ENCODE data around the gene FKBP1C. TPM values are rescaled to one million over a fixed set of nuclear protein-coding genes. Genes with fewer than 3 reads are reported as not detected.
"Not testable (repeated sequence)": the region's sequence is repeated elsewhere in the genome, so short reads cannot be mapped to it uniquely, and the experiment has no call there.

The FKBP1C gene
- total RNA-seq: under 1 TPM in 1 of 2 donors, not detected in 1; 0.32 TPM

DNA sequence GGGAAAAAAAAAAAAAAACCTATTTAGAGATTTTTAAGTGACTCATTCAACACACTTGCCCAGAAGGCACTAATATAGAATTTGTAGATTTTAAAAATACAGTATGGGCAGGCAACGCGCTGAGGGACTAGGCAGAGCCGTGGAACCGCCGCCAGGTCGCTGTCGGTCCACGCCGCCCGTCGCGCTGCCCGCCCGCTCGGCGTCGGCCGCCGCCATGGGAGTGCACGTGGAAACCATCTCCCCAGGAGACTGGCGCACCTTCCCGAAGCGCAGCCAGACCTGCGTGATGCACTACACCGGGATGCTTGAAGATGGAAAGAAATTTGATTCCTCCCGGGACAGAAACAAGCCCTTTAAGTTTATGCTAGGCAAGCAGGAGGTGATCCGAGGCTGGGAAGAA, at the start of gene FKBP1C:
Gene FKBP1C, plus strand, starts transcription at position 127 of the 400 bp plus-strand sequence.
- H3K4me1 ChIP-seq (replicated peaks); H3K27ac ChIP-seq; H3K27me3 ChIP-seq (replicated peaks; ENCODE audit: insufficient read depth); H3K9me3 ChIP-seq; H3K4me3 ChIP-seq; intact Hi-C loops (cut with DNase I); DNase-seq (ENCODE audit: low spot score); H3K36me3 ChIP-seq: not testable (repeated sequence)
- over 99% methylated on average over 27 of the region's 27 CpGs for WGBS

DNA sequence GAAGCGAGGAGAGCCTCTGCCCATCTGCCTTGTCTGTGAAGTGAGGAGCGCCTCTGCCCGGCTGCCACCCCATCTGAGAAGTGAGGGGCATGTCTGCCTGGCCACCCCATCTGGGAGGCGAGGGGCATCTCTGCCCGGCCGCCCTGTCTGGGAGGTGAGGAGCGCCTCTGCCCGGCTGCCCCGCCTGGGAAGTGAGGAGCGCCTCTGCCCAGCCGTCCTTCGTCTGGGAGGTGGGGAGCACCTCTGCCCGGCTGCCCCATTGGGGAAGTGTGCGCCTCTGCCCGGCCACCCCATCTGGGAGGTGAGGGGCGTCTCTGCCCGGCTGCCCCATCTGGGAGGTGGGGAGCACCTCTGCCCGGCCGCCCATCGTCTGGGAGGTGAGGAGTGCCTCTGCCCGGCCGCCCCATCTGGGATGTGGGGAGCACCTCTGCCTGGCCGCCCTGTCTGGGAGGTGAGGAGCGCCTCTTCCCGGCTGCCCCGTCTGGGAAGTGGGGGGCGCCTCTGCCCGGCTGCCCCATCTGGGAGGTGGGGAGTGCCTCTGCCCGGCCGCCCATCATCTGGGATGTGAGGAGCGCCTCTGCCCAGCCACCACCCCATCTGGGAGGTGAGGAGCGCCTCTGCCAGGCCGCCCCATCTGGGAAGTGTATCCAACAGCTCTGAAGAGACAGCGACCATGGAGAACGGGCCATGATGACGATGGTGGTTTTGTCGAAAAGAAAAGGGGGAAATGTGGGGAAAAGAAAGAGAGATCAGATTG, 47.0 kb upstream of the FKBP1C start:
- intact Hi-C loops (cut with DNase I); H3K27ac ChIP-seq; DNase-seq (ENCODE audit: low spot score); H3K27me3 ChIP-seq (replicated peaks; ENCODE audit: insufficient read depth); H3K4me1 ChIP-seq (replicated peaks); H3K36me3 ChIP-seq; H3K4me3 ChIP-seq; H3K9me3 ChIP-seq: not testable (repeated sequence)
- 79% methylated on average over 33 of the region's 37 CpGs for WGBS

DNA sequence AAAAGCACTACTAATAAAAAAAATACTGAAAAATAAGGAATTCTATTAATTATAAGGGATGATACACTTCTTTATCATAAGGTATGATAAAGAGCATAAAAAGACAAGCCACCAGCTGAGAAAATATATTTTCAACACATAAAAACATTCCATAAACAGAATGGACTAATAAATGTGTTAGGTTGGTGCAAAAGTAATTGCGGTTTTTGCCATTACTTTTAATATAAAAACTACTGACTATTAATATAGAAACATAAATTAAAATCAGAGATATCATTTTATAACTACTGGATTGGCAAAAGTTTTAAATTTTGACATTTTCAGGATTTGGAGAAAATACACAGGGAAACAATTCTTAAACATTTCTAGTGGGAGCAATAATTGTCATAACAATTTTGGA, 37.1 kb upstream of the FKBP1C start:
- no peaks in the 10 kb centered on the region for H3K4me1 ChIP-seq (replicated peaks)
- intact Hi-C loops (cut with DNase I): no loop called here
- no peak overlapping the region for H3K4me3 ChIP-seq
- no peaks in the 10 kb centered on the region for H3K9me3 ChIP-seq
- H3K27me3 ChIP-seq (replicated peaks; ENCODE audit: insufficient read depth): no peaks in the 10 kb centered on the region
- DNase-seq (ENCODE audit: low spot score): no peak
- H3K27ac ChIP-seq: no peak overlapping the region
- WGBS: 78% methylated on average over 1 of the region's 1 CpG
- H3K36me3 ChIP-seq: no peaks in the 10 kb centered on the region
- TF ChIP-seq, protein P1, sequence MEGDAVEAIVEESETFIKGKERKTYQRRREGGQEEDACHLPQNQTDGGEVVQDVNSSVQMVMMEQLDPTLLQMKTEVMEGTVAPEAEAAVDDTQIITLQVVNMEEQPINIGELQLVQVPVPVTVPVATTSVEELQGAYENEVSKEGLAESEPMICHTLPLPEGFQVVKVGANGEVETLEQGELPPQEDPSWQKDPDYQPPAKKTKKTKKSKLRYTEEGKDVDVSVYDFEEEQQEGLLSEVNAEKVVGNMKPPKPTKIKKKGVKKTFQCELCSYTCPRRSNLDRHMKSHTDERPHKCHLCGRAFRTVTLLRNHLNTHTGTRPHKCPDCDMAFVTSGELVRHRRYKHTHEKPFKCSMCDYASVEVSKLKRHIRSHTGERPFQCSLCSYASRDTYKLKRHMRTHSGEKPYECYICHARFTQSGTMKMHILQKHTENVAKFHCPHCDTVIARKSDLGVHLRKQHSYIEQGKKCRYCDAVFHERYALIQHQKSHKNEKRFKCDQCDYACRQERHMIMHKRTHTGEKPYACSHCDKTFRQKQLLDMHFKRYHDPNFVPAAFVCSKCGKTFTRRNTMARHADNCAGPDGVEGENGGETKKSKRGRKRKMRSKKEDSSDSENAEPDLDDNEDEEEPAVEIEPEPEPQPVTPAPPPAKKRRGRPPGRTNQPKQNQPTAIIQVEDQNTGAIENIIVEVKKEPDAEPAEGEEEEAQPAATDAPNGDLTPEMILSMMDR (IDR thresholded peaks at IDR 0.05): no peak
- no peak for TF ChIP-seq POLR2AphosphoS5 (IDR thresholded peaks at IDR 0.05)
- no peak for TF ChIP-seq POLR2A (IDR thresholded peaks at IDR 0.05)

DNA sequence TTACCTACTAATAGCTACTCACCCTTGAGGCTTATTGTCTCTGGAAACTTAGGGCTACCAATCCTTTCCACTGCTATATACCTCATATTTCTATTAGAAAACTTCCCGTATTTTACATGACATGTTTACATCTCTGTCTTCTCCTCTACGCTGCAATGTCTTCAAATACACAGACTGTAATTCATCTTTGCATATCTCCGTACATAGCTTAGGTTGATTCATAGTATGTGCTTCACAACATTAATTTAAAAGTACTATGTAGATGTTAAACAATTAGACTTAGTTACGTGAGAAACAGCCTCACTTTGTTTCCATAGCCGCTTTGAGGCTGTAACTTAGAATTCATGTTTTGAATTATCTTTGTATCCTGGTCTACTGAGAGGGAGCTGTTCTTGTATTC, 35.1 kb upstream of the FKBP1C start:
- TF ChIP-seq POLR2AphosphoS5 (IDR thresholded peaks at IDR 0.05) (no peak), POLR2A (IDR thresholded peaks at IDR 0.05) (no peak)
- TF ChIP-seq, protein P1 (IDR thresholded peaks at IDR 0.05): no peak
- WGBS: 53% methylated on average over 5 of the region's 5 CpGs

DNA sequence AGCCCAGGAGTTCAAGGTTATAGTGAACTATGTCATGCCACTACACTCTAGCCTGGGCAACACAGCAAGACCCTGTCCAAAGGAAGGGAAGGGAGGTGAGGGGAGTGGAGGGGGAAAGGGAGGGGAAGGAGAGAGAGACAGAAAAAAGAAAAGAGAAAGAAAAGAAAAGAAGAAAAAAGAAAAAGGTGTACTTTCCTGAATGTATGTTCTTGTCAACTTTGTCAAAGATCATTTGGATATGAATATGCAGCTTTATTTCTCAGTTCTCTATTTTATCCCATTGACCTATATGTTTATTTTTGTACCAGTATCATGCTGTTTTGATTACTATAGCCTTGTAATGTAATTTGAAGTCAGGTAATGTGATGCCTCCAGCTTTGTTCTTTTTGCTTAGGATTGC, 30.9 kb upstream of the FKBP1C start:
- no peaks in the 10 kb centered on the region for H3K9me3 ChIP-seq
- H3K27ac ChIP-seq: no peak overlapping the region
- no peaks in the 10 kb centered on the region for H3K4me1 ChIP-seq (replicated peaks)
- TF ChIP-seq POLR2A (IDR thresholded peaks at IDR 0.05): no peak
- TF ChIP-seq, protein P1 (IDR thresholded peaks at IDR 0.05): no peak
- TF ChIP-seq POLR2AphosphoS5 (IDR thresholded peaks at IDR 0.05): no peak
- intact Hi-C loops (cut with DNase I): no loop called here
- no peak overlapping the region for H3K4me3 ChIP-seq
- DNase-seq (ENCODE audit: low spot score): no peak
- no peaks in the 10 kb centered on the region for H3K36me3 ChIP-seq
- no peaks in the 10 kb centered on the region for H3K27me3 ChIP-seq (replicated peaks; ENCODE audit: insufficient read depth)

More for the DNA sequence above, 35.1 kb upstream of the FKBP1C start:
- Histone ChIP-seq H3K27ac (no peak overlapping the region), H3K4me3 (no peak overlapping the region), H3K27me3 (replicated peaks; ENCODE audit: insufficient read depth) (no peaks in the 10 kb centered on the region), H3K9me3 (no peaks in the 10 kb centered on the region), H3K4me1 (replicated peaks) (no peaks in the 10 kb centered on the region), H3K36me3 (no peaks in the 10 kb centered on the region)
- intact Hi-C loops (cut with DNase I): no loop called here
- DNase-seq (ENCODE audit: low spot score): no peak

DNA sequence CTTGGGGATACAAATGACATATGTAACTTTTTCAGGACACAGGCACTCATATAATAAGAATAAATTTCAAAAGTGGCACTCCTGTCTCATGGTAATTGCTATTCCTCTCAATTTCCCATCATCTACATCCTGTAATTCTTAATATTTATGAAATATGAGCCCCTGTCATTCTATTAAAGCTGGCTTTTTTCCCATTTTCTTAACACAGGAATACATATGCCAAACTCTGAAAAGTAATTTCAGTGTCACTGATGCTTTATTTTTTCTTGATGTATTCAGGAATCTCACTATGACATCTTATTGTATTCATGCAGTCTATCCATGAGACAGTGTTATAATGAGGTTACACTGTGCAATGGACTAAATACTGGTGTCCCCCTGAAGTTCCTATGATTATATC, 24.3 kb upstream of the FKBP1C start:
- no peak for DNase-seq (ENCODE audit: low spot score)
- H3K27me3 ChIP-seq (replicated peaks; ENCODE audit: insufficient read depth): no peaks in the 10 kb centered on the region
- no peaks in the 10 kb centered on the region for H3K9me3 ChIP-seq
- no peak overlapping the region for H3K4me3 ChIP-seq
- no peak overlapping the region for H3K27ac ChIP-seq
- H3K36me3 ChIP-seq: no peaks in the 10 kb centered on the region
- TF ChIP-seq, protein P1 (IDR thresholded peaks at IDR 0.05): no peak
- no peak for TF ChIP-seq POLR2AphosphoS5 (IDR thresholded peaks at IDR 0.05)
- TF ChIP-seq POLR2A (IDR thresholded peaks at IDR 0.05): no peak
- intact Hi-C loops (cut with DNase I): no loop called here
- H3K4me1 ChIP-seq (replicated peaks): no peaks in the 10 kb centered on the region
